GM19468 (cell line): ENCODE measurements around the gene TMEM108.
"Not testable (repeated sequence)": the region's sequence is repeated elsewhere in the genome, so short reads cannot be mapped to it uniquely, and the experiment has no call there.

Experiments
- ATAC-seq: cut with Tn5 transposase; IDR thresholded peaks from one replicate; pipeline ENCODE4 v1.9.1; 2021; ENCODE audit warnings: mild to moderate bottlenecking, moderate library complexity, moderate number of reproducible peaks; ENCODE audit not compliant: unreplicated experiment; ENCODE audit errors: extremely low read depth

The TMEM108 gene

GRCh38 chr3:133038089-133038730, at the start of gene TMEM108:
TSS of gene TMEM108 (plus strand) at chr3:133038391.
- ATAC-seq = no peak

- ATAC-seq = no peak
Observed at GRCh38 chr3:132995971-132996370, 42.2 kb upstream of the TMEM108 start.

GRCh38 chr3:132997404-132998185, 40.6 kb upstream of the TMEM108 start:
- no peak for ATAC-seq

- not testable (repeated sequence) for ATAC-seq
Observed at GRCh38 chr3:133005032-133005431, 33.2 kb upstream of the TMEM108 start.

GRCh38 chr3:133007601-133008000, 30.6 kb upstream of the TMEM108 start:
- no peak for ATAC-seq

GRCh38 chr3:133014325-133014724, 23.9 kb upstream of the TMEM108 start:
- no peak for ATAC-seq

GRCh38 chr3:133015573-133015972, 22.6 kb upstream of the TMEM108 start:
- not testable (repeated sequence) for ATAC-seq

- no peak for ATAC-seq
Observed at GRCh38 chr3:133016838-133017309, 21.3 kb upstream of the TMEM108 start.

- no peak for ATAC-seq
Observed at GRCh38 chr3:133018921-133019320, 19.3 kb upstream of the TMEM108 start.

- ATAC-seq = no peak
Observed at GRCh38 chr3:133021206-133021605, 17.0 kb upstream of the TMEM108 start.

- no peak for ATAC-seq
Observed at GRCh38 chr3:133023362-133023761, 14.8 kb upstream of the TMEM108 start.

GRCh38 chr3:133025546-133025945, 12.6 kb upstream of the TMEM108 start:
- no peak for ATAC-seq

GRCh38 chr3:133032301-133032700, 5.9 kb upstream of the TMEM108 start:
- ATAC-seq = no peak

- no peak for ATAC-seq
Observed at GRCh38 chr3:133037436-133037835, 755 bp upstream of the TMEM108 start.

- ATAC-seq = no peak
Observed at GRCh38 chr3:133038731-133039375, 662 bp downstream of the TMEM108 start.

- ATAC-seq = no peak
Observed at GRCh38 chr3:133040696-133041523, 2.7 kb downstream of the TMEM108 start.

- no peak for ATAC-seq
Observed at GRCh38 chr3:133041524-133041829, 3.3 kb downstream of the TMEM108 start.

- ATAC-seq = no peak
Observed at GRCh38 chr3:133042778-133043177, 4.6 kb downstream of the TMEM108 start.

- no peak for ATAC-seq
Observed at GRCh38 chr3:133047980-133048379, 9.8 kb downstream of the TMEM108 start.

- ATAC-seq = no peak
Observed at GRCh38 chr3:133049491-133049890, 11.3 kb downstream of the TMEM108 start.
